ENCODE measurements around the gene SPINK14. TPM values are rescaled to one million over a fixed set of nuclear protein-coding genes. Genes with fewer than 3 reads are reported as not detected.
A peak's percentile ranks its signal among the peaks of the same experiment; 100 is the strongest.

Gene SPINK14
- total and polyA plus RNA-seq, 2 donors (not counting 3 experiments of a cell fraction or from before 2014, with no cell fraction given) = not detected

- Histone ChIP-seq H3K4me1 (ENCODE audit: control insufficient read depth, extremely low read depth, insufficient read depth, low read length) (no peaks in the 10 kb centered on the region), H2AFZ (ENCODE audit: low read depth, low read length) (no peak overlapping the region), H3K4me2 (ENCODE audit: insufficient read depth, low read length) (no peak overlapping the region), H3K27ac (ENCODE audit: insufficient read depth, low read depth, low read length) (no peak overlapping the region), H3K4me3 (replicated peaks in 1 of 3; ENCODE audit: insufficient read depth in 1 of 3, low read depth in 1 of 3, low read length in 3 of 3) (no peak overlapping the region), H3K9me3 (replicated peaks; ENCODE audit: control insufficient read depth, insufficient read depth, low read length) (no peaks in the 10 kb centered on the region), H3K79me2 (ENCODE audit: control insufficient read depth, insufficient read depth, low read length) (no peaks in the 10 kb centered on the region), H3K36me3 (ENCODE audit: control insufficient read depth in 2 of 2, extremely low read depth in 1 of 2, insufficient read depth in 2 of 2, low read length in 2 of 2) (no peaks in the 10 kb centered on the region), H3K9me1 (replicated peaks; ENCODE audit: control insufficient read depth, extremely low read depth, insufficient read depth, low read length) (no peaks in the 10 kb centered on the region), H3K27me3 (ENCODE audit: control insufficient read depth in 2 of 2, insufficient read depth in 2 of 2, low read length in 2 of 2) (no peaks in the 10 kb centered on the region), H4K20me1 (replicated peaks; ENCODE audit: control insufficient read depth, extremely low read depth, insufficient read depth, low read length) (no peaks in the 10 kb centered on the region), H3K9ac (replicated peaks; ENCODE audit: extremely low read depth, insufficient read depth, low read length) (no peak overlapping the region)
- TF ChIP-seq MYC (IDR thresholded peaks at IDR 0.05; ENCODE audit: low read depth, low read length) = no peak
- peak in 1 of 2 donors; percentile 9 for TF ChIP-seq CTCF (IDR thresholded peaks at IDR 0.05; ENCODE audit: extremely low read depth in 1 of 2, insufficient read depth in 1 of 2, low read depth in 1 of 2, low read length in 2 of 2)
- DNase-seq (ENCODE audit: low read depth, low spot score) = peak; percentile 5
- BruUV-seq (replicated peaks) = no TSS peak
- intact Hi-C loops (cut with micrococcal nuclease) (no loop called here), dilution Hi-C loops (cut with MboI; ENCODE audit: extremely low pct_ligation_motif_present, low sequenced_read_pairs) (no loop called here)
- POLR2A ChIA-PET = no interaction called here
- CTCF ChIA-PET = interaction anchor here (0.9 to 2.9 kb wide), 11 partner anchors 11 to 605 kb away, joined by 3 to 15 read pairs (median 3); no protein-coding TSS in a partner anchor
- no peak for FAIRE-seq
Observed at GRCh38 chr5:148125641-148126040, 42.7 kb upstream of the SPINK14 start.

GRCh38 chr5:148135091-148136048 is 33.0 kb upstream of the SPINK14 start:
- H3K79me2 ChIP-seq (ENCODE audit: control insufficient read depth, insufficient read depth, low read length) = no peaks in the 10 kb centered on the region
- H4K20me1 ChIP-seq (replicated peaks; ENCODE audit: control insufficient read depth, extremely low read depth, insufficient read depth, low read length) = no peaks in the 10 kb centered on the region
- intact Hi-C loops (cut with micrococcal nuclease) = no loop called here
- no peaks in the 10 kb centered on the region for H3K4me1 ChIP-seq (ENCODE audit: control insufficient read depth, extremely low read depth, insufficient read depth, low read length)
- DNase-seq (ENCODE audit: low read depth, low spot score) = no peak
- no peak overlapping the region for H3K9ac ChIP-seq (replicated peaks; ENCODE audit: extremely low read depth, insufficient read depth, low read length)
- no peak overlapping the region for H3K27ac ChIP-seq (ENCODE audit: insufficient read depth, low read depth, low read length)
- no peak overlapping the region for H2AFZ ChIP-seq (ENCODE audit: low read depth, low read length)
- CTCF ChIA-PET = no interaction called here
- no TSS peak for BruUV-seq (replicated peaks)
- H3K4me3 ChIP-seq (replicated peaks in 1 of 3; ENCODE audit: insufficient read depth in 1 of 3, low read depth in 1 of 3, low read length in 3 of 3) = no peak overlapping the region
- H3K9me3 ChIP-seq (replicated peaks; ENCODE audit: control insufficient read depth, insufficient read depth, low read length) = no peaks in the 10 kb centered on the region
- POLR2A ChIA-PET = no interaction called here
- H3K27me3 ChIP-seq (ENCODE audit: control insufficient read depth in 2 of 2, insufficient read depth in 2 of 2, low read length in 2 of 2) = no peaks in the 10 kb centered on the region
- dilution Hi-C loops (cut with MboI; ENCODE audit: extremely low pct_ligation_motif_present, low sequenced_read_pairs) = no loop called here
- H3K4me2 ChIP-seq (ENCODE audit: insufficient read depth, low read length) = no peak overlapping the region
- TF ChIP-seq POLR2AphosphoS5 (IDR thresholded peaks at IDR 0.05; ENCODE audit: insufficient read depth, low read depth, low read length) (no peak), MAX (IDR thresholded peaks at IDR 0.05; ENCODE audit: insufficient read depth, insufficient read length) (no peak)
- no peaks in the 10 kb centered on the region for H3K36me3 ChIP-seq (ENCODE audit: control insufficient read depth in 2 of 2, extremely low read depth in 1 of 2, insufficient read depth in 2 of 2, low read length in 2 of 2)
- no peak for FAIRE-seq
- H3K9me1 ChIP-seq (replicated peaks; ENCODE audit: control insufficient read depth, extremely low read depth, insufficient read depth, low read length) = no peaks in the 10 kb centered on the region
